Measurements from ENCODE around the gene SMIM35.

- no peak for TF ChIP-seq POLR2AphosphoS5 (IDR thresholded peaks at IDR 0.05; ENCODE audit: borderline replicate concordance, low read depth, low read length)
- no peak for TF ChIP-seq EZH2 (IDR thresholded peaks at IDR 0.05)
- no peak for TF ChIP-seq FOXP2 (optimal IDR thresholded peaks at IDR 0.05; ENCODE audit: control extremely low read depth, extremely low read length, insufficient read depth)
These were observed 69.7 kb downstream of the SMIM35 start for GRCh38 chr11:118017111-118017510.
